Cardiac muscle cell (in vitro differentiated cells and primary cell): Measurements from ENCODE around the gene MMP25. TPM values are rescaled to one million over a fixed set of nuclear protein-coding genes. Genes with fewer than 3 reads are reported as not detected.
"Not testable (repeated sequence)": the region's sequence is repeated elsewhere in the genome, so short reads cannot be mapped to it uniquely, and the experiment has no call there.

ENCODE experiments used
- DNase-seq, 2 donors: peaks; one replicate each; pipeline versions ENCODE4 v3.0.0 to v3.0.0-alpha.2; 2010 to 2017; ENCODE audit warnings: low read depth in 1 of 2, low spot score in 1 of 2
- H3K27ac ChIP-seq: fragments of 200-600 bp; sonication (generic); 2 replicates; pipeline ENCODE4 v1.5.1; 2016
- H3K27me3 ChIP-seq: fragments of 200-600 bp; sonication (generic); 2 replicates; pipeline ENCODE4 v1.6.0; 2016; ENCODE audit warnings: control low read depth
- H3K36me3 ChIP-seq: fragments of 200-600 bp; sonication (generic); 2 replicates; pipeline ENCODE4 v1.5.1; 2016; ENCODE audit warnings: control low read depth
- H3K4me1 ChIP-seq: fragments of 200-600 bp; sonication (generic); 2 replicates; pipeline ENCODE4 v1.8.1; 2017; ENCODE audit warnings: low read depth, mild to moderate bottlenecking, mixed run types
- H3K4me3 ChIP-seq: fragments of 200-600 bp; sonication (generic); 2 replicates; pipeline ENCODE4 v1.5.1; 2016; ENCODE audit warnings: mild to moderate bottlenecking
- H3K9me3 ChIP-seq: fragments of 200-600 bp; sonication (generic); 2 replicates; pipeline ENCODE4 v1.5.1; 2017; ENCODE audit warnings: low read depth, mild to moderate bottlenecking, control low read depth
- polyA plus RNA-seq: library from polyadenylated mRNA; unstranded; fragments of >200 nt; fragmentation: Nextera tagmentation; extraction: Ambion mirVana; gene quantifications from 2 replicates; pipeline ENCODE4 v1.2.1, GENCODE V29; 2016
- total RNA-seq: library from RNA; depleted of rRNA; stranded (reverse); fragments of >200 nt; gene quantifications from 2 replicates; pipeline ENCODE4 v1.2.3, GENCODE V29; 2016
- TF ChIP-seq, protein P1 (sequence below): IDR thresholded peaks from 2 replicates; pipeline ENCODE4 v1.5.1; 2012; ENCODE audit warnings: low read depth, mild to moderate bottlenecking, low read length

MMP25 gene
- total and polyA plus RNA-seq, 2 experiments from 2014 or later, result 0.03 to 5.8 TPM

DNA sequence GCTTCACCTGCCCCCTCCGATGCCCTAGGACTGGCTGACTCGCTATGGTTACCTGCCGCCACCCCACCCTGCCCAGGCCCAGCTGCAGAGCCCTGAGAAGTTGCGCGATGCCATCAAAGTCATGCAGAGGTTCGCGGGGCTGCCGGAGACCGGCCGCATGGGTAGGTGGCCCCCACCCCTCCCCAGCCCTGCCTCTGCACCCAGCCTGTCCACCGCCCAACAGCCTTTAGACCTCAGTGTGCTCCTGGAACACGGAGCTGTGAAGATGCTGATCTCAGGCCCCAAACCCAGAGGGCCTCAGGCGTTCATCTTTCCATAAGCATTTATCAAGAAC is 993 bp downstream of the MMP25 start:
- H3K36me3 ChIP-seq, result no peaks in the 10 kb centered on the region
- no peaks in the 10 kb centered on the region for H3K9me3 ChIP-seq
- TF ChIP-seq, protein P1, sequence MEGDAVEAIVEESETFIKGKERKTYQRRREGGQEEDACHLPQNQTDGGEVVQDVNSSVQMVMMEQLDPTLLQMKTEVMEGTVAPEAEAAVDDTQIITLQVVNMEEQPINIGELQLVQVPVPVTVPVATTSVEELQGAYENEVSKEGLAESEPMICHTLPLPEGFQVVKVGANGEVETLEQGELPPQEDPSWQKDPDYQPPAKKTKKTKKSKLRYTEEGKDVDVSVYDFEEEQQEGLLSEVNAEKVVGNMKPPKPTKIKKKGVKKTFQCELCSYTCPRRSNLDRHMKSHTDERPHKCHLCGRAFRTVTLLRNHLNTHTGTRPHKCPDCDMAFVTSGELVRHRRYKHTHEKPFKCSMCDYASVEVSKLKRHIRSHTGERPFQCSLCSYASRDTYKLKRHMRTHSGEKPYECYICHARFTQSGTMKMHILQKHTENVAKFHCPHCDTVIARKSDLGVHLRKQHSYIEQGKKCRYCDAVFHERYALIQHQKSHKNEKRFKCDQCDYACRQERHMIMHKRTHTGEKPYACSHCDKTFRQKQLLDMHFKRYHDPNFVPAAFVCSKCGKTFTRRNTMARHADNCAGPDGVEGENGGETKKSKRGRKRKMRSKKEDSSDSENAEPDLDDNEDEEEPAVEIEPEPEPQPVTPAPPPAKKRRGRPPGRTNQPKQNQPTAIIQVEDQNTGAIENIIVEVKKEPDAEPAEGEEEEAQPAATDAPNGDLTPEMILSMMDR, result no peak
- no peak overlapping the region for H3K4me3 ChIP-seq
- H3K27ac ChIP-seq, result no peak overlapping the region
- H3K4me1 ChIP-seq, result no peaks in the 10 kb centered on the region
- no peak for DNase-seq
- H3K27me3 ChIP-seq, result peaks cover 69% of the 10 kb centered on the region

DNA sequence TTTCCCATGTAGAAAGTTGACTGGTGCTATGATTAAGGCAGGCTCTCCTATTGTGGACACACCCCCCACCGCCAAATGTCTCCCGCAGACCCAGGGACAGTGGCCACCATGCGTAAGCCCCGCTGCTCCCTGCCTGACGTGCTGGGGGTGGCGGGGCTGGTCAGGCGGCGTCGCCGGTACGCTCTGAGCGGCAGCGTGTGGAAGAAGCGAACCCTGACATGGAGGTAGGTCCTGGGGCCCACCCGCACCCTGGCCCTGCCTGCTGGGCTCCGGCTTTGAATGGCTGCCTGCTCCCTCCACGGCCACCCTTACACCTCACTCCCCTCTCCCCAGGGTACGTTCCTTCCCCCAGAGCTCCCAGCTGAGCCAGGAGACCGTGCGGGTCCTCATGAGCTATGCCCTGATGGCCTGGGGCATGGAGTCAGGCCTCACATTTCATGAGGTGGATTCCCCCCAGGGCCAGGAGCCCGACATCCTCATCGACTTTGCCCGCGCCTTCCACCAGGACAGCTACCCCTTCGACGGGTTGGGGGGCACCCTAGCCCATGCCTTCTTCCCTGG is 3.6 kb downstream of the MMP25 start:
- H3K27ac ChIP-seq, result no peak overlapping the region

DNA sequence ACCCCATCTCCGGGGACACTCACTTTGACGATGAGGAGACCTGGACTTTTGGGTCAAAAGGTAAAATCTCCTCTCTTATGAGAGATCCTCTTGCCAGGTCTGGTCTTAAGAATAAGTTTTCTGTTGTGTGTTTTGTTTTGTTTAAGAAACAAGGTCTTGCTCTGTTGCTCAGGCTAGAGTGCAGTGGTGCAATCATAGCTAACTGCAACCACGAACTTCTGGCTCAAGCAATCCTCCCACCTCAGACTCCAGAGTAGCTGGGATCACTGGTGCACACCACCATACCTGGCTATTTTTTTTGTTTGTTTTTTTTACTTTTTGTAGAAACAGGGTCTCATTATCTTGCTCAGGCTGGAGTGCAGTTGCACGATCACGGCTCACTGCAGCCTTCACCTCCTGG is 4.1 kb downstream of the MMP25 start:
- Histone ChIP-seq H3K27me3 (peaks cover 42% of the 10 kb centered on the region), H3K27ac (no peak overlapping the region), H3K4me3 (no peak overlapping the region), H3K9me3 (no peaks in the 10 kb centered on the region), H3K4me1 (no peaks in the 10 kb centered on the region), H3K36me3 (no peaks in the 10 kb centered on the region)
- DNase-seq, result peak in 1 of 2 donors; percentile 13
- TF ChIP-seq, protein P1, result no peak

More for the DNA sequence above, 3.6 kb downstream of the MMP25 start:
- no peaks in the 10 kb centered on the region for H3K9me3 ChIP-seq
- no peak for DNase-seq
- no peak overlapping the region for H3K4me3 ChIP-seq
- TF ChIP-seq, protein P1, result no peak
- peaks cover 47% of the 10 kb centered on the region for H3K27me3 ChIP-seq
- H3K4me1 ChIP-seq, result no peaks in the 10 kb centered on the region
- H3K36me3 ChIP-seq, result no peaks in the 10 kb centered on the region

DNA sequence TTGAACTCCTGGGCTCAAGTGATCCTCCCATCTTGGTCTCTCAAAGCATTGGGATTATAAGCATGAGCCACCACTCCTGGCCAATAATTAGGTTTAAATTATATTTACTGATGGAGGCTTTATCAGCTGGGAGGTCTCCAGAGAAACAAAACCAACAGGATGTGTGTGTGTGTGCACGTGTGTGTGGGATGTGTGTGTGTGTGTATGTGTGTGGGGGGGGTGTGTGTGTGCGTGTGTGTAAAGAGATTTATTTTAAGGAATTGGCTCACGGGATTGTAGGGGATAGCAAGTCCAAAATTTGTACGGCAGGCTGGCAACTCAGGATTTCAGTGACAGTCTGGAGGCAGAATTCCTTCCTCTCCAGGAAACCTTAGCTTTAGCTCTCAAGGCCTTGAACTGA is 4.6 kb downstream of the MMP25 start:
- TF ChIP-seq, protein P1, result no peak
- no peaks in the 10 kb centered on the region for H3K4me1 ChIP-seq
- H3K27me3 ChIP-seq, result peaks cover 37% of the 10 kb centered on the region
- DNase-seq, result peak in 1 of 2 donors; percentile 5
- H3K9me3 ChIP-seq, result no peaks in the 10 kb centered on the region
- H3K27ac ChIP-seq, result no peak overlapping the region
- no peak overlapping the region for H3K4me3 ChIP-seq
- H3K36me3 ChIP-seq, result no peaks in the 10 kb centered on the region

DNA sequence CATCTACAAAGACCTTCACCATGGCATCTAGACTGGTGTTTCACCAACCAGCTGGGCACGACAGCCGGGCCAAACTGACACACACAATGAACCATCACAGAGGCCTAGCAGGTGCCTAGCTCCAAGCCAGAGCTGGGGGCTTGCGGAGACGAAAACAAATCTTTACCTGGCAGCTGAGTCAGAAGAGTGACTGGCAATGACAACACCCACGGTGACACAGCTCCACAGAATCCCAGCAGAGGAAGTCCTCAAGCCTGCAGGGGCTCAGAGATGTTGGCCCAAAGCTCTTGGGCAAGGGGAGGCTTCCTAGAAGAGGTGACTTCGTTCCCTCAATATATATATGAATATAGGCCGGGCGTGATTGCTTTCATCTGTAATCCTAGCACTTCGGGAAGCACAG is 5.1 kb downstream of the MMP25 start:
- H3K4me1 ChIP-seq, result no peaks in the 10 kb centered on the region
- DNase-seq, result no peak
- H3K9me3 ChIP-seq, result no peaks in the 10 kb centered on the region
- TF ChIP-seq, protein P1, result no peak
- H3K27me3 ChIP-seq, result peaks cover 32% of the 10 kb centered on the region
- H3K36me3 ChIP-seq, result no peaks in the 10 kb centered on the region
- H3K27ac ChIP-seq, result no peak overlapping the region
- no peak overlapping the region for H3K4me3 ChIP-seq

DNA sequence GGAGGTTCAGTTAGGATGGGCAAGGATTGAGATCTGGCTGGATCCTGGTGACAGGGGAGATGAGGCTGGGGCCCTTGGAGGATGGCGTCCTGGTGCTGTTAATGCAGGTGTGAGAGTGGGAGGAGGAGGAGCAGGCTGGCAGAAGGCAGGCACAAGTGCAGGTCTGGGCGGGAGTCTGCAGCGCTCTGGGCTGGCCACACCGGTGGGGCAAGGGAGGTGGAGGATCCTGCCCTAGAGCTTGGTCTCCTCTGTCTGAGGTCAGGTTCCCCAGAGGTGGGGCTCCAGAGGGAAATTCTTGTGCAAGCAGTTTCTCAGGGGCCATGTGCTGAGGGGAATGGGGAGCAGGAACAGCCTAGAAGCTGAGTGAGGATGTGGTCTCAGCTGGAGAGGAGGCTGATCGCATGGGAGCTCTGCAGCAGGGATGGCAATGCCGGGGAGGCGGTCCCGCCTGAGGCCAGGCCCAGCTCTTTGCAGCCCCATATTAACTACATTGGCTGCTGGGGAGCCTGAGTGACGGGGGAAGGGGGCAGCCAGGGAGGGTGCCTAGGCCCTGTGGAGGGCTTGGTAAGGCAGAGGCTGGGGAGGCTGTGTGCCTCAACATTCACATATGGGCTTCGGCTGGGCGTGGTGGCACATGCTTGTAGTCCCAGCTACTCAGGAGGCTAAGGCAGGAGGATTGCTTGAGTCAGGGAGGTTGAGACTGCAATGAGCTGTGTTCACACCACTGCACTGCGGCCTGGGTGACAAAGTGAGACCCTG is 6.4 kb downstream of the MMP25 start:
- H3K4me3 ChIP-seq, H3K36me3 ChIP-seq, H3K27ac ChIP-seq, H3K9me3 ChIP-seq, DNase-seq, H3K4me1 ChIP-seq: not testable (repeated sequence)
- peaks cover 22% of the 10 kb centered on the region for H3K27me3 ChIP-seq

DNA sequence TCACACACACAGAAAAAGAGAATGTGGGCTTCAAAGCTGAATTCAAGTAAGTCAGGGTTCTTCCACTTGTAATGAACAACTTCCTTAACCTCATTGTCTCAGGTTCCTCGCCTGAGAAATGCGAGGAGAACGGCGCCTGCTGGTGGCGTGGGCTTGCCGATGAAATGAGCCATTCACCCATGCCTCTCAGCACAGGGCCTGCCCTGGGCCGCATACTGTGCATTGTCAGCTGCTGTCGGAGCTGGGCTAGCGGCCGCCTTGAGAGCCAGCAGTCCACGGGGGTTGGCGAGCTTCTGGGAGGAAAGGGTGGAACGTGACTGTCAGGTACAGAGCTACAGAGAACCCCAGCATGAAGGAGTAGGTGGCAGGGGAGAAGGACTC is 7.0 kb downstream of the MMP25 start:
- DNase-seq, H3K9me3 ChIP-seq, H3K4me3 ChIP-seq, H3K4me1 ChIP-seq, H3K36me3 ChIP-seq, H3K27ac ChIP-seq: not testable (repeated sequence)
- peaks cover 16% of the 10 kb centered on the region for H3K27me3 ChIP-seq
